H1 (cell line): ENCODE data around the gene HTR3A. TPM values are rescaled to one million over a fixed set of nuclear protein-coding genes. Genes with fewer than 3 reads are reported as not detected.

Experiments used
- CBX8 ChIP-seq: fragments of 300-800, 300-1000 bp; sonication (generic); IDR thresholded peaks from 2 replicates; pipeline ENCODE4 v1.7.1; 2016; ENCODE audit warnings: low read depth, low read length, borderline replicate concordance
- EP300 ChIP-seq, 2 experiments: IDR thresholded peaks; 1 replicate in 1 of 2; 2 replicates in 1 of 2; pipeline ENCODE4 v1.6.1; 2011 to 2012; ENCODE audit warnings: low read depth in 2 of 2, low read length in 2 of 2, mild to moderate bottlenecking in 2 of 2, borderline replicate concordance in 1 of 2, inconsistent platforms in 1 of 2, moderate library complexity in 1 of 2
- RAD21 ChIP-seq, 2 experiments: IDR thresholded peaks in 1 of 2; conservative IDR thresholded peaks in 1 of 2; 2 replicates each; pipeline ENCODE4 v1.6.1; 2011; ENCODE audit warnings: low read depth in 2 of 2, low read length in 2 of 2, improper control_type of control experiment in 1 of 2, inconsistent platforms in 1 of 2, mild to moderate bottlenecking in 1 of 2, moderate library complexity in 1 of 2
- polyA plus RNA-seq, 7 experiments: library from polyadenylated mRNA; depleted of rRNA in 3 of 7; stranded (reverse) in 5 of 7; unstranded in 2 of 7; fragments of >200 nt in 5 of 7; fragments of 200-250 nt in 2 of 7; gene quantifications; 1 replicate in 5 of 7; 2 replicates in 1 of 7; 4 replicates in 1 of 7; pipeline versions ENCODE4 v1.2.1 to v1.2.3, GENCODE V29; 2011 to 2013; ENCODE audit warnings: missing spikeins in 2 of 7, mixed read lengths in 2 of 7
- total RNA-seq: library from RNA; stranded (reverse); fragmentation: NEBNext Ultra II Directional; extraction: Animal tissue kit (Norgen Biotek cat#: 25700); gene quantifications from 2 replicates; pipeline ENCODE4 v1.2.1, GENCODE V29; 2021
- TF ChIP-seq, protein P1 (sequence below): fragments of 300-600 bp; sonication (generic); IDR thresholded peaks from 2 replicates; pipeline ENCODE4 v1.7.1; 2012; ENCODE audit warnings: low read length, moderate library complexity, mild to moderate bottlenecking, inconsistent platforms; ENCODE audit not compliant: insufficient replicate concordance

The HTR3A gene
- total and polyA plus RNA-seq, 2 of the 8 experiments (the other 6 are each of a cell fraction or from before 2014, with no cell fraction given), result 7.5 to 8.9 TPM

DNA sequence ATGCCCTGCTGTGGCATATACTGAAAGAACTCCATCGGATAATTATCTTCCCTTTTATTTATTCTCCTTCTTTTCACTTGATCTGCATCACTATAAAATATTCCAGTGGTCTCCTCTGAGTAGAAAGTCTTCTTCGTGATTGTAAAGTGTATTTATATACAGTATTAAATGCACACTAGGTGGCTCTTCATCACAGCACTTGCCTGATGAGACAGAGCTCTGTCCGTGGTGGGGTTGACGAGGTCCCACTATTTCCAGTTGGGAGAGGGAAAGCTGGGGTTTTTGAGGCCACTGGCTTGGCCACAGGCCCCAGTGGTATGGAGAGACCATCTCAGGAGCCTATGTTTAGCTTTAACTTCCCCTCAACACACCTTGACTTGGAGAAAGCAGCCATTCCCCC is 53.0 kb downstream of the HTR3A start (continued):
- TF ChIP-seq, protein P1, sequence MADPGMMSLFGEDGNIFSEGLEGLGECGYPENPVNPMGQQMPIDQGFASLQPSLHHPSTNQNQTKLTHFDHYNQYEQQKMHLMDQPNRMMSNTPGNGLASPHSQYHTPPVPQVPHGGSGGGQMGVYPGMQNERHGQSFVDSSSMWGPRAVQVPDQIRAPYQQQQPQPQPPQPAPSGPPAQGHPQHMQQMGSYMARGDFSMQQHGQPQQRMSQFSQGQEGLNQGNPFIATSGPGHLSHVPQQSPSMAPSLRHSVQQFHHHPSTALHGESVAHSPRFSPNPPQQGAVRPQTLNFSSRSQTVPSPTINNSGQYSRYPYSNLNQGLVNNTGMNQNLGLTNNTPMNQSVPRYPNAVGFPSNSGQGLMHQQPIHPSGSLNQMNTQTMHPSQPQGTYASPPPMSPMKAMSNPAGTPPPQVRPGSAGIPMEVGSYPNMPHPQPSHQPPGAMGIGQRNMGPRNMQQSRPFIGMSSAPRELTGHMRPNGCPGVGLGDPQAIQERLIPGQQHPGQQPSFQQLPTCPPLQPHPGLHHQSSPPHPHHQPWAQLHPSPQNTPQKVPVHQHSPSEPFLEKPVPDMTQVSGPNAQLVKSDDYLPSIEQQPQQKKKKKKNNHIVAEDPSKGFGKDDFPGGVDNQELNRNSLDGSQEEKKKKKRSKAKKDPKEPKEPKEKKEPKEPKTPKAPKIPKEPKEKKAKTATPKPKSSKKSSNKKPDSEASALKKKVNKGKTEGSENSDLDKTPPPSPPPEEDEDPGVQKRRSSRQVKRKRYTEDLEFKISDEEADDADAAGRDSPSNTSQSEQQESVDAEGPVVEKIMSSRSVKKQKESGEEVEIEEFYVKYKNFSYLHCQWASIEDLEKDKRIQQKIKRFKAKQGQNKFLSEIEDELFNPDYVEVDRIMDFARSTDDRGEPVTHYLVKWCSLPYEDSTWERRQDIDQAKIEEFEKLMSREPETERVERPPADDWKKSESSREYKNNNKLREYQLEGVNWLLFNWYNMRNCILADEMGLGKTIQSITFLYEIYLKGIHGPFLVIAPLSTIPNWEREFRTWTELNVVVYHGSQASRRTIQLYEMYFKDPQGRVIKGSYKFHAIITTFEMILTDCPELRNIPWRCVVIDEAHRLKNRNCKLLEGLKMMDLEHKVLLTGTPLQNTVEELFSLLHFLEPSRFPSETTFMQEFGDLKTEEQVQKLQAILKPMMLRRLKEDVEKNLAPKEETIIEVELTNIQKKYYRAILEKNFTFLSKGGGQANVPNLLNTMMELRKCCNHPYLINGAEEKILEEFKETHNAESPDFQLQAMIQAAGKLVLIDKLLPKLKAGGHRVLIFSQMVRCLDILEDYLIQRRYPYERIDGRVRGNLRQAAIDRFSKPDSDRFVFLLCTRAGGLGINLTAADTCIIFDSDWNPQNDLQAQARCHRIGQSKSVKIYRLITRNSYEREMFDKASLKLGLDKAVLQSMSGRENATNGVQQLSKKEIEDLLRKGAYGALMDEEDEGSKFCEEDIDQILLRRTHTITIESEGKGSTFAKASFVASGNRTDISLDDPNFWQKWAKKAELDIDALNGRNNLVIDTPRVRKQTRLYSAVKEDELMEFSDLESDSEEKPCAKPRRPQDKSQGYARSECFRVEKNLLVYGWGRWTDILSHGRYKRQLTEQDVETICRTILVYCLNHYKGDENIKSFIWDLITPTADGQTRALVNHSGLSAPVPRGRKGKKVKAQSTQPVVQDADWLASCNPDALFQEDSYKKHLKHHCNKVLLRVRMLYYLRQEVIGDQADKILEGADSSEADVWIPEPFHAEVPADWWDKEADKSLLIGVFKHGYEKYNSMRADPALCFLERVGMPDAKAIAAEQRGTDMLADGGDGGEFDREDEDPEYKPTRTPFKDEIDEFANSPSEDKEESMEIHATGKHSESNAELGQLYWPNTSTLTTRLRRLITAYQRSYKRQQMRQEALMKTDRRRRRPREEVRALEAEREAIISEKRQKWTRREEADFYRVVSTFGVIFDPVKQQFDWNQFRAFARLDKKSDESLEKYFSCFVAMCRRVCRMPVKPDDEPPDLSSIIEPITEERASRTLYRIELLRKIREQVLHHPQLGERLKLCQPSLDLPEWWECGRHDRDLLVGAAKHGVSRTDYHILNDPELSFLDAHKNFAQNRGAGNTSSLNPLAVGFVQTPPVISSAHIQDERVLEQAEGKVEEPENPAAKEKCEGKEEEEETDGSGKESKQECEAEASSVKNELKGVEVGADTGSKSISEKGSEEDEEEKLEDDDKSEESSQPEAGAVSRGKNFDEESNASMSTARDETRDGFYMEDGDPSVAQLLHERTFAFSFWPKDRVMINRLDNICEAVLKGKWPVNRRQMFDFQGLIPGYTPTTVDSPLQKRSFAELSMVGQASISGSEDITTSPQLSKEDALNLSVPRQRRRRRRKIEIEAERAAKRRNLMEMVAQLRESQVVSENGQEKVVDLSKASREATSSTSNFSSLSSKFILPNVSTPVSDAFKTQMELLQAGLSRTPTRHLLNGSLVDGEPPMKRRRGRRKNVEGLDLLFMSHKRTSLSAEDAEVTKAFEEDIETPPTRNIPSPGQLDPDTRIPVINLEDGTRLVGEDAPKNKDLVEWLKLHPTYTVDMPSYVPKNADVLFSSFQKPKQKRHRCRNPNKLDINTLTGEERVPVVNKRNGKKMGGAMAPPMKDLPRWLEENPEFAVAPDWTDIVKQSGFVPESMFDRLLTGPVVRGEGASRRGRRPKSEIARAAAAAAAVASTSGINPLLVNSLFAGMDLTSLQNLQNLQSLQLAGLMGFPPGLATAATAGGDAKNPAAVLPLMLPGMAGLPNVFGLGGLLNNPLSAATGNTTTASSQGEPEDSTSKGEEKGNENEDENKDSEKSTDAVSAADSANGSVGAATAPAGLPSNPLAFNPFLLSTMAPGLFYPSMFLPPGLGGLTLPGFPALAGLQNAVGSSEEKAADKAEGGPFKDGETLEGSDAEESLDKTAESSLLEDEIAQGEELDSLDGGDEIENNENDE, result no peak
- TF ChIP-seq EP300 (IDR thresholded peaks at IDR 0.05; ENCODE audit: borderline replicate concordance in 1 of 2, low read depth in 2 of 2, low read length in 2 of 2) (no peak), RAD21 (IDR thresholded peaks at IDR 0.05 in 1 of 2, conservative IDR thresholded peaks at IDR 0.05 in 1 of 2; ENCODE audit: low read depth in 2 of 2, low read length in 2 of 2) (no peak), CBX8 (no peak)
